ENCODE results near the gene LIMCH1. TPM values are rescaled to one million over a fixed set of nuclear protein-coding genes. Genes with fewer than 3 reads are reported as not detected.

LIMCH1 gene
- total and polyA plus RNA-seq, 2 of the 8 experiments (the other 6 are each of a cell fraction or from before 2014, with no cell fraction given) = 2.7 to 3.0 TPM

DNA sequence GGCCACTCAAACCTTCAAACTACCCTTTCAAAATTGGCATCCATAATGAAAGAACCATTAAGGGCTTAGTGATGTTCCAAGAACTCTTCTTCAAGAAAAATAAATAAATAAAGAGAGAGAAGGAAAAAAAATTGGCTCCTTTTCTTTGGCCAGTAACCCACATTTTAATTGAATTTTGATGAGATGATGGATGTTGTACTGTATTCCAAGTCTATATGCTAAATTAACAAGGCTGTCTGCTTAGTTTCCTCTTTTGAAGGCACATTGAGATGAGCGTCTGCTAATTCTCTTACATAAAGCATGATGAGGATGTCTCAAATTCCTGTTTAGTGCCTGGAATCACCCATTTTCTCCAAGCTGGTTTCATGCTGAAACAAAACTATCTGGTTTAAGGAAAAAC lies 177.2 kb downstream of the LIMCH1 start:
- Histone ChIP-seq H3K9ac (replicated peaks in 1 of 4; ENCODE audit: extremely low read depth in 1 of 4, low read depth in 3 of 4, low read length in 3 of 4) (no peak overlapping the region), H3K18ac (ENCODE audit: extremely low read depth, low read length) (no peak overlapping the region), H4K91ac (replicated peaks; ENCODE audit: insufficient read length, low read length) (no peak overlapping the region), H2BK5ac (ENCODE audit: low read depth, low read length) (no peak overlapping the region), H3K79me2 (ENCODE audit: control insufficient read depth in 1 of 2, insufficient read depth in 2 of 2, low read length in 2 of 2) (no peaks in the 10 kb centered on the region), H3K9me3 (ENCODE audit: insufficient read depth in 2 of 2, low read depth in 1 of 2, low read length in 1 of 2) (no peaks in the 10 kb centered on the region), H2AK5ac (ENCODE audit: low read depth, low read length) (no peak overlapping the region), H3K23me2 (ENCODE audit: low read depth, low read length) (no peaks in the 10 kb centered on the region), H4K20me1 (replicated peaks in 1 of 2; ENCODE audit: control insufficient read depth in 1 of 2, insufficient read depth in 2 of 2, low read length in 2 of 2) (no peaks in the 10 kb centered on the region), H3K14ac (ENCODE audit: insufficient read length) (no peak overlapping the region), H3K4ac (replicated peaks; ENCODE audit: insufficient read length, low read depth, low read length) (no peak overlapping the region), H3K4me3 (ENCODE audit: extremely low read depth in 1 of 4, insufficient read depth in 2 of 4, low read depth in 3 of 4, low read length in 4 of 4) (no peak overlapping the region), H4K5ac (ENCODE audit: insufficient read length, low read depth, low read length) (no peak overlapping the region), H2BK20ac (ENCODE audit: low read length) (no peak overlapping the region), H3K23ac (ENCODE audit: insufficient read length) (no peak overlapping the region), H2BK15ac (ENCODE audit: low read length) (no peak overlapping the region), H2BK120ac (replicated peaks; ENCODE audit: low read depth, low read length) (no peak overlapping the region), H4K8ac (ENCODE audit: extremely low read depth, insufficient read depth, low read length) (no peak overlapping the region), H2BK12ac (ENCODE audit: low read depth, low read length) (no peak overlapping the region), H3K4me1 (replicated peaks in 1 of 4; ENCODE audit: control insufficient read depth in 3 of 4, insufficient read depth in 4 of 4, low read length in 3 of 4) (no peaks in the 10 kb centered on the region), H3K56ac (replicated peaks; ENCODE audit: insufficient read length, low read depth, low read length) (no peak overlapping the region), H3K79me1 (ENCODE audit: low read depth, low read length) (no peaks in the 10 kb centered on the region), H3K36me3 (ENCODE audit: control insufficient read depth in 2 of 4, insufficient read depth in 4 of 4, low read length in 3 of 4) (no peaks in the 10 kb centered on the region), H3K27ac (ENCODE audit: low read depth, low read length) (no peak overlapping the region), H3K4me2 (ENCODE audit: insufficient read depth in 1 of 2, low read depth in 2 of 2, low read length in 2 of 2) (no peak overlapping the region), H2AFZ (ENCODE audit: low read length) (no peak overlapping the region), H3K27me3 (replicated peaks in 1 of 4; ENCODE audit: control insufficient read depth in 3 of 4, extremely low read depth in 1 of 4, insufficient read depth in 3 of 4, low read length in 3 of 4) (no peaks in the 10 kb centered on the region)
- TF ChIP-seq, protein P1, sequence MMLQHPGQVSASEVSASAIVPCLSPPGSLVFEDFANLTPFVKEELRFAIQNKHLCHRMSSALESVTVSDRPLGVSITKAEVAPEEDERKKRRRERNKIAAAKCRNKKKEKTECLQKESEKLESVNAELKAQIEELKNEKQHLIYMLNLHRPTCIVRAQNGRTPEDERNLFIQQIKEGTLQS (IDR thresholded peaks at IDR 0.05; ENCODE audit: insufficient read depth, low read depth, low read length) = no peak
- TF ChIP-seq SIN3A (conservative IDR thresholded peaks at IDR 0.05 in 1 of 2, IDR thresholded peaks at IDR 0.05 in 1 of 2; ENCODE audit: low read depth in 1 of 2, low read length in 2 of 2) (no peak), FOSL1 (IDR thresholded peaks at IDR 0.05; ENCODE audit: insufficient read depth, low read depth, low read length) (no peak), KDM4A (IDR thresholded peaks at IDR 0.05; ENCODE audit: low read depth, low read length, severe bottlenecking) (no peak), TAF1 (IDR thresholded peaks at IDR 0.05; ENCODE audit: low read depth, low read length) (no peak), NANOG (IDR thresholded peaks at IDR 0.05; ENCODE audit: insufficient read depth, low read depth, low read length, poor library complexity, severe bottlenecking) (no peak), NRF1 (IDR thresholded peaks at IDR 0.05; ENCODE audit: low read depth, low read length) (no peak), RBBP5 (IDR thresholded peaks at IDR 0.05; ENCODE audit: borderline replicate concordance, low read depth, low read length) (no peak)
- DNase-seq (ENCODE audit: low read depth in 1 of 2, low spot score in 2 of 2) (no peak), FAIRE-seq (no peak)
- CTCF ChIA-PET (ENCODE audit: partially characterized antibody) = no interaction called here
- WGBS, 2 experiments (ENCODE audit: extremely low coverage in 1 of 2, insufficient coverage in 1 of 2, insufficient read length in 1 of 2, insufficient replicate concordance in 2 of 2, low coverage in 1 of 2, low lambda C conversion rate in 2 of 2, missing lambda C conversion rate in 1 of 2) = 95% methylated on average over 1 of the region's 1 CpG; no CpG with 5 or more reads in 1 of the 2 experiments
- POLR2A ChIA-PET (ENCODE audit: partially characterized antibody) = no interaction called here
